KMS-11 (cell line): ENCODE measurements around the gene DAG1.

Experiments
- H2AFZ ChIP-seq: fragments of 200-600 bp; sonication (generic); 2 replicates; pipeline ENCODE4 v1.6.1; 2016; ENCODE audit warnings: antibody characterized with exemption, mixed run types, low read depth
- H3K27ac ChIP-seq: fragments of 200-600 bp; sonication (generic); 2 replicates; pipeline ENCODE4 v1.6.1; 2016; ENCODE audit warnings: mild to moderate bottlenecking, mixed run types
- H3K27me3 ChIP-seq: fragments of 200-600 bp; sonication (generic); 2 replicates; pipeline ENCODE4 v1.6.1; 2017; ENCODE audit warnings: mild to moderate bottlenecking, low read depth, mixed run types, moderate library complexity; ENCODE audit not compliant: insufficient read depth
- H3K36me3 ChIP-seq: fragments of 200-600 bp; sonication (generic); 2 replicates; pipeline ENCODE4 v1.6.1; 2017; ENCODE audit warnings: mild to moderate bottlenecking, mixed run types; ENCODE audit not compliant: insufficient read depth
- H3K4me1 ChIP-seq: fragments of 200-600 bp; sonication (generic); 2 replicates; pipeline ENCODE4 v1.6.1; 2016; ENCODE audit warnings: mild to moderate bottlenecking, low read depth, mixed run types; ENCODE audit not compliant: poor library complexity, severe bottlenecking
- H3K4me2 ChIP-seq: fragments of 200-600 bp; sonication (generic); 2 replicates; pipeline ENCODE4 v1.7.0; 2016; ENCODE audit warnings: mild to moderate bottlenecking, mixed run types
- H3K4me3 ChIP-seq: fragments of 200-600 bp; sonication (generic); IDR thresholded peaks from 2 replicates; pipeline ENCODE4 v1.6.1; 2017; ENCODE audit warnings: low read depth, low read length, mixed read lengths; ENCODE audit not compliant: insufficient read depth
- H3K79me2 ChIP-seq: fragments of 200-600 bp; sonication (generic); 2 replicates; pipeline ENCODE4 v1.6.1; 2016; ENCODE audit warnings: low read depth, mixed run types; ENCODE audit not compliant: insufficient read depth
- H3K9ac ChIP-seq: fragments of 200-600 bp; sonication (generic); 2 replicates; pipeline ENCODE4 v1.6.1; 2016; ENCODE audit warnings: mild to moderate bottlenecking, mixed run types
- H4K20me1 ChIP-seq: fragments of 200-600 bp; sonication (generic); 2 replicates; pipeline ENCODE4 v1.6.1; 2016; ENCODE audit warnings: mild to moderate bottlenecking, mixed run types; ENCODE audit not compliant: insufficient read depth
- CTCF ChIP-seq: fragments of 200-600 bp; sonication (generic); conservative IDR thresholded peaks from 2 replicates; pipeline ENCODE4 v1.6.1; 2017; ENCODE audit warnings: low read depth, mild to moderate bottlenecking, antibody characterized with exemption, low read length, moderate library complexity, mixed read lengths

The DAG1 gene

GRCh38 chr3:49460956-49461355 is 9.1 kb upstream of the DAG1 start:
- Histone ChIP-seq H3K4me3 (no peak overlapping the region), H2AFZ (no peak overlapping the region), H4K20me1 (no peaks in the 10 kb centered on the region), H3K36me3 (no peaks in the 10 kb centered on the region), H3K27ac (no peak overlapping the region), H3K4me1 (peaks cover 12% of the 10 kb centered on the region), H3K79me2 (no peaks in the 10 kb centered on the region), H3K4me2 (no peak overlapping the region), H3K9ac (no peak overlapping the region), H3K27me3 (no peaks in the 10 kb centered on the region)
- TF ChIP-seq CTCF, result no peak

GRCh38 chr3:49461443-49462171 is 8.5 kb upstream of the DAG1 start:
- Histone ChIP-seq H3K9ac (no peak overlapping the region), H3K4me3 (no peak overlapping the region), H3K79me2 (no peaks in the 10 kb centered on the region), H2AFZ (0 out of 2 replicates have a peak overlapping the region, but pooled peaks have one; percentile 5), H3K27ac (no peak overlapping the region), H3K36me3 (no peaks in the 10 kb centered on the region), H3K4me1 (peaks cover 12% of the 10 kb centered on the region), H3K4me2 (peak overlapping the region; percentile 27; the same call in 1 of the 2 replicates), H4K20me1 (no peaks in the 10 kb centered on the region), H3K27me3 (no peaks in the 10 kb centered on the region)
- no peak for TF ChIP-seq CTCF

- H3K4me2 ChIP-seq, result no peak overlapping the region
- H3K36me3 ChIP-seq, result no peaks in the 10 kb centered on the region
- no peak overlapping the region for H3K9ac ChIP-seq
- H2AFZ ChIP-seq, result no peak overlapping the region
- TF ChIP-seq CTCF, result no peak
- H3K4me1 ChIP-seq, result peaks cover 12% of the 10 kb centered on the region
- H3K4me3 ChIP-seq, result no peak overlapping the region
- no peaks in the 10 kb centered on the region for H3K27me3 ChIP-seq
- no peaks in the 10 kb centered on the region for H4K20me1 ChIP-seq
- no peaks in the 10 kb centered on the region for H3K79me2 ChIP-seq
- H3K27ac ChIP-seq, result no peak overlapping the region
Observed at GRCh38 chr3:49462222-49462621, 7.8 kb upstream of the DAG1 start.

- no peak overlapping the region for H3K9ac ChIP-seq
- no peaks in the 10 kb centered on the region for H4K20me1 ChIP-seq
- no peaks in the 10 kb centered on the region for H3K36me3 ChIP-seq
- H3K4me3 ChIP-seq, result no peak overlapping the region
- no peaks in the 10 kb centered on the region for H3K27me3 ChIP-seq
- no peak overlapping the region for H3K27ac ChIP-seq
- H3K4me1 ChIP-seq, result peaks cover 17% of the 10 kb centered on the region
- H3K79me2 ChIP-seq, result no peaks in the 10 kb centered on the region
- H2AFZ ChIP-seq, result no peak overlapping the region
- no peak for TF ChIP-seq CTCF
- H3K4me2 ChIP-seq, result no peak overlapping the region
Observed at GRCh38 chr3:49465270-49466034, 4.6 kb upstream of the DAG1 start.
